Sigmoid colon (tissue), 3 donors: ENCODE measurements around the gene EPB41L1.

Experiments
- POLR2A ChIP-seq, 2 donors: fragments of 450-650 bp; IDR thresholded peaks; one replicate each; pipeline ENCODE4 v1.6.1; 2016; ENCODE audit warnings: antibody characterized with exemption in 2 of 2, mild to moderate bottlenecking in 2 of 2, moderate library complexity in 2 of 2
- TF ChIP-seq, protein P1 (sequence below), 4 experiments: fragments of 450-650 bp in 3 of 4; fragments of 200-600 bp in 1 of 4; IDR thresholded peaks; one replicate each; pipeline ENCODE4 v1.5.1; 2016 to 2019; ENCODE audit warnings: antibody characterized with exemption in 4 of 4, mild to moderate bottlenecking in 3 of 4, moderate library complexity in 2 of 4

DNA sequence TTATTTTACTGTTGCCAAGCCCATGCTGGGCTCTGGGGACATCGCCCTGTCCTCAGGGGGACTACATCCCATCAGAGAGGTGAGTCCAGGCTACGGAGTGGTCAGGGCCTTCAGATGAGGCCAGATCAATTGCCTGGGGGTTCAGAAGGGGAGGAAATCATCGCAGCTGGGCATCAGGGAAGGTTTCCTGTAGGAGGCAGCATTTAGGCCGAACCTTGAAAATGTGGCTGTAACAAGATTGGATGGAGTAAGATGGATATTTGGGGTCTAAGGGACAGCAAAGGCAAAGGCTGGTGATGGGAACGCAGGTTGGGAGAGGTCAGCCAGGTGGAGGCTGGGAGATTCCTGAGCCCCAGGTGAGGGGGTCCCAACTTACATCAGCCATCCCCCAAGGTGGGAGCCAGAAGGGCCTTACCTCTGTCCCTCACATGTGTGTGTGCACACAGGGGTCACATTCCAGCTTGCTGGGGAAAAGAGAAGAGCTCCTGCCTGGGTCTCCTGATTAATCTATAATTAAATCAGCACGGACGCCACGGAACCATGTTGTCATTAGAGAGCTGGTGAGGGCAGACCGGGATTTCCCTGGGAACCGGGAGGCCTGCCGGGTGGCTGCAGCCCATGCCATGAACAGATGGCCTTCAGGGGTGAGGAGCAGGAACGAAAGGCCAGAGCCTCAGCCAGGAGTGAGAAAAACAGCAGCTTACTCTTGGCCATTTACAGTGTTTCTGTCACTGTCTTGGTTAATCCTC is 121.1 kb downstream of the EPB41L1 start:
- TF ChIP-seq, protein P1, sequence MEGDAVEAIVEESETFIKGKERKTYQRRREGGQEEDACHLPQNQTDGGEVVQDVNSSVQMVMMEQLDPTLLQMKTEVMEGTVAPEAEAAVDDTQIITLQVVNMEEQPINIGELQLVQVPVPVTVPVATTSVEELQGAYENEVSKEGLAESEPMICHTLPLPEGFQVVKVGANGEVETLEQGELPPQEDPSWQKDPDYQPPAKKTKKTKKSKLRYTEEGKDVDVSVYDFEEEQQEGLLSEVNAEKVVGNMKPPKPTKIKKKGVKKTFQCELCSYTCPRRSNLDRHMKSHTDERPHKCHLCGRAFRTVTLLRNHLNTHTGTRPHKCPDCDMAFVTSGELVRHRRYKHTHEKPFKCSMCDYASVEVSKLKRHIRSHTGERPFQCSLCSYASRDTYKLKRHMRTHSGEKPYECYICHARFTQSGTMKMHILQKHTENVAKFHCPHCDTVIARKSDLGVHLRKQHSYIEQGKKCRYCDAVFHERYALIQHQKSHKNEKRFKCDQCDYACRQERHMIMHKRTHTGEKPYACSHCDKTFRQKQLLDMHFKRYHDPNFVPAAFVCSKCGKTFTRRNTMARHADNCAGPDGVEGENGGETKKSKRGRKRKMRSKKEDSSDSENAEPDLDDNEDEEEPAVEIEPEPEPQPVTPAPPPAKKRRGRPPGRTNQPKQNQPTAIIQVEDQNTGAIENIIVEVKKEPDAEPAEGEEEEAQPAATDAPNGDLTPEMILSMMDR (IDR thresholded peaks at IDR 0.05) = no peak
- TF ChIP-seq POLR2A (IDR thresholded peaks at IDR 0.05) = no peak
